ENCODE data around the gene TULP4. TPM values are rescaled to one million over a fixed set of nuclear protein-coding genes. Genes with fewer than 3 reads are reported as not detected.
"Not testable (repeated sequence)": the region's sequence is repeated elsewhere in the genome, so short reads cannot be mapped to it uniquely, and the experiment has no call there.

TULP4 gene
- total RNA-seq, 1 donor from 2014 or later, result 36.3 TPM

DNA sequence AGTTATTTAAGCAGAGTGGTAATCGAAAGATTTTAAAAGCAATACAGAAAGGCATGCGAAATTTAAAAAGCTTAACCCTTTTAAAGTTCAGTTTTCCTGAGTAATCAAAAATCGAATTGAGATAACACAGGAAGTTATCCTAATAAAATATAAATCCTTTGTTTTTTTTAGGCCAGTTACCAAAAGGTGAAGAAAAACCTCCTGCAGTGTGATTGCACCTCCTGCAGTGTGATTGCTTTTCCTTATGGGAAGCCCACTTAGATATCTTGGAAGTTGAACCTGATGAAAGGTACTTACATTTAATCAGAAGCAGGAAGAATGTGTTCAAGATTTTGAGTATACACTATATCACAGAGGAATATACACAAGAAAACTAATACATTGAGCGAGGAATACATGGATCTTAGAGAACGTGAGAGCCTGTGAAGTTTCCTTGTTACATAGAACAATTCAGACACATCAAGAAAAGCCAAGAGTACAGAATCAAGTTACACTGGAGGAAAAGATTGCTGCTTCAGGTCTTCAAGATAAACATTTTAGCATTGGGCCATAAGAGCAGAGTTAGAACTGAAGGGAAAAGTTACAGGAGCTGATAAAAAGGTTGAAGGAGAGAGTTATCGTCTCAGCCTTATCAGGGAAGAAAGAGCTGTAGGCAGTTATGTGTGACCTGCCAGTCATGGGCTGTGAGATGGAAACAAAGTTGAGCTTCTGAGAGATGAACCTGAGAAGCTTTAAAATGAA is 240.0 kb downstream of the TULP4 start:
- intact Hi-C loops (cut with micrococcal nuclease), result no loop called here

DNA sequence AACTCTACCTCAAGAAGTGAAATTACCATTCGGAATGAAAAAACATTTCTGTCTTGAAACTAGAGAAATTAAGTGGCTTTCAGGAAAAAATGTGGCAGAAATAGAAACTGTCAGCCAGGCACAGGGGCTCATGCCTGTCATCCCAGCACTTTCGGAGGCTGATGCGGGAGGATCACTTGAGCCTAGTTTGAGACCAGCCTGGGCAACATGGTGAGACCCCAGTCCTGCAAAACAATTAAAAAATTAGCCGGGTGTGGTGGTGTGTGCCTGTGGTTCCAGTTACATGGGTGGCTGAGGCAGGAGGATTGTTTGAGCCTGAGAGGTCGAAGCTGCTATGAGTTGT is 240.5 kb downstream of the TULP4 start:
- intact Hi-C loops (cut with micrococcal nuclease), result no loop called here

DNA sequence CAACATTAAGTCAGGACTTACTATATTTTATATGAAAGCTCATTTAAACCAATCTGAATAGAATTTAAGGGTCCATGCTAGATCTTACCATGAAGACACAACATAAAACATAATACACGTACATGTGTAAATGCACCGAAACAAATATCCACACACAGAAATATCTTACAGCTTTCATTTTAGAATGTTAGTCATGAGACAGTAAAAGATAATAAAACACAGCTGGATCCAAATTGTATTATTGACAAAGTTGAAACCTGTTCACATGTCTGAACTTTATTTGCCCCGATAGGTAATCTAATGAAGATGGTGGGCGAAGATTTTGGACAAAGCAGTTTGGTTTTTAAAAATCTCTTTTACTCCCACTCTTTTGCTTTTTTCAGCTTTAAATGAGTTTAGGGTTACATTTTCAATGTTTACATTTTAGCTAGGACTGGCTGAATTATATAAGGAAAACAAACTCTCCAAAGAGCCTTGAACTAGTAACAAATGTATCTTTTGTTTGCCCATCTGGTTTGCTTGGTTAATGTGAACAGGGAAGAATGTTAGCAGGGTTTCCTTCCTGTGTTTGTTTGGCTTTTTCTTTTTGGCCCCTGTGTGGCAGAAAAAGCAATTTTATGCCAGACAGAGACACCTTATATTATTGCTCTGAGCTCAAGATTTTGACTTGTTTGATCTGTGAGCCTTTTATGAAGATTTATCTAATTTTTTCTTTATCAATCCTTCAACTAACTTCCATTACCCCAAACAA is 242.5 kb downstream of the TULP4 start:
- intact Hi-C loops (cut with micrococcal nuclease), result no loop called here

DNA sequence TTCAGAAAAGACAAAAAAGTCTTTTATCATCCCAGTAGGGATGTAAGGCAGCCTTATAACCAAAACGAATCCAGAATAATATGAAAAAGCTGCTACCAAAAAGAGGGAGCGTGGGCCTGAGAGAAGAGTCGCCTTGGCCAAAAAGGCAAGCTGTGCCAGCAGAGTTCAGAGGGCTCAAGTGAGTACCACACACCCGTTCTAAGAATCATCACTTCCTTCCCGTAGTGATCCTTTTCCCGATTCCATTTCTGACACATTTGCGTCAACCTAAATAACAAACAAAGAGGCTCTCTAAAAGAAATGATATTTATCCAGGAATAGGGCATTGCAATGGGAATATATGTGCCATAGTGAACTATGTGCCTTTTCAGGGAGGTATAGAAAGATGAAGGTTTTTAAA is 243.8 kb downstream of the TULP4 start:
- intact Hi-C loops (cut with micrococcal nuclease), result no loop called here

DNA sequence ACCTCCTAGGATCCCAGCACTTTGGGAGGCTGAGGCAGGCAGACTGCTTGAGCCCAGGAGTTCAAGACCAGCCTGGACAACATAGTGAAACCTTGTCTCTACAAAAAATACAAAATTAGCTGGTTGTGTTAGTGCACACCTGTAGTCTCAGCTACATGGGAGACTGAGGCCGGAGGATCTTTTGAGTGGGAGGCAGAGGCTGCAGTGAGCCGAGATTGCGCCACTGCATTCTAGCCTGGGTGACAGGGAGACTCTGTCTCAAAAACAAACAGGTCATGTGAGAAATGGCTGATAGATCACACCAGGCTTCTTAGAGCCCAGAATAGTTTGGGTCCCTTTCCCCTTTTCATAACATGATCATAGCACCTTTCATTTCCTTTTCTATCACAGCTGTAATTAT is 244.8 kb downstream of the TULP4 start:
- intact Hi-C loops (cut with micrococcal nuclease), result not testable (repeated sequence)

DNA sequence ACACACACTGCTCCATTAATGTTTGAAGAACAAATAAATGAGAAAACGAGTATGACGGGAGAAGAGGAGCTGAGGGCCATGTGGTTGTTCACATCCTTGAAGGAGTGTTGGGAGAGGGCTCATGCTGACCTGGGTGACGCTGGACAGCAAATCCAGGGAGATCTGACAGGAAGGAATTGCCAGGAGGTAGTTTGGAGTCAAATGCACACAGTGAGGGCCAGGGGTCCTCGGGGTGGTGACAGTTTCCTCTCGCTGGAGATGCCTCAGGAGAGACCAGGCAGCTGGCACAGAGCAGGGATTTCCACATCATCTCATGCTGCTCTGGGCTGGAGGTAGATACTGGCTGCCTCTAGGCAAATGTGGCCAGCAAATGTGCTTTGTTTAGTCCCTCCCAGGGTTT is 245.7 kb downstream of the TULP4 start:
- intact Hi-C loops (cut with micrococcal nuclease), result no loop called here

DNA sequence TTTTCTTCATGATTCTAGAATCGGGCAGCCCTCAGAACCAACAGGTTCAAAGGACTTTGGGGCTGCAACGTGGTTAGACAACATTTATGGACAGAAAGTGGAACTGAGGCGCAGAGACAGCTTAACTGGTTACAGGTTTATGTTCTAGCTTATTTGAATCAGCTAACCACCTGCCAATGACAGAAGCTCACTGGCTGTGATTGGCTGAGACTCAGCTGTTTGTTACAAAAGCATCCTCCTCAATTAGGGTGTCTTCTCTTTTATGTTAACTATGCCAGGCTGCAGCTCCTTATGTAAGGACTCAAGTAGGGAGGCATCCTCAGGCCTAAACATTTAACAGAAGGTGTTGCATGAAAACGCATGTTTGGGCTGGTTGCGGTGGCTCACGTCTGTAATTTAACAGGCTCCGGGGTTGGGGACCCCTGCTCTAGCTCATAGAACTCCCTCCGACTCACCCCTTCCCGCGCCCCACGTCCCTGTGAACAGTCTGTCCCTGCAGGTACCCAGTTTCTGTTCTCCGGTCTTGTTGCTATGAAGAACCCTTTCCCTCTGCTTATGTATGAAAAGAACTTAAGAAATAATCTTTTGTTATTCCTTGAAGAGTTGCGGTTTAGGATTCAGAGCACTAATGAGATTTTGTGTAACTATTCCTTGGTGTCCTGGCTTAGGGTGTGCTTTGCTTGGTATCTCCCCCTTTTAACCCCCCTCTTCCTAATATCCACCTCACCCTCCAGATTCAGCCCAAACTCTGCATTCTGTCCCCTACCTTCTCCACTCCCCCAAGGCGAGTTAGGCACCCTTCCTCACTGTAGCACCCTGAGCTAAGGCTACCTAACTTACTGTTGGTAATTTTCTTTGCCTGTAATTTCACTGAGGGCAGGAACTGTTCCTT is 246.4 kb downstream of the TULP4 start:
- intact Hi-C loops (cut with micrococcal nuclease), result loop anchor here (1.0 kb wide), 2 partner anchors 22 to 326 kb away; no protein-coding TSS in a partner anchor

DNA sequence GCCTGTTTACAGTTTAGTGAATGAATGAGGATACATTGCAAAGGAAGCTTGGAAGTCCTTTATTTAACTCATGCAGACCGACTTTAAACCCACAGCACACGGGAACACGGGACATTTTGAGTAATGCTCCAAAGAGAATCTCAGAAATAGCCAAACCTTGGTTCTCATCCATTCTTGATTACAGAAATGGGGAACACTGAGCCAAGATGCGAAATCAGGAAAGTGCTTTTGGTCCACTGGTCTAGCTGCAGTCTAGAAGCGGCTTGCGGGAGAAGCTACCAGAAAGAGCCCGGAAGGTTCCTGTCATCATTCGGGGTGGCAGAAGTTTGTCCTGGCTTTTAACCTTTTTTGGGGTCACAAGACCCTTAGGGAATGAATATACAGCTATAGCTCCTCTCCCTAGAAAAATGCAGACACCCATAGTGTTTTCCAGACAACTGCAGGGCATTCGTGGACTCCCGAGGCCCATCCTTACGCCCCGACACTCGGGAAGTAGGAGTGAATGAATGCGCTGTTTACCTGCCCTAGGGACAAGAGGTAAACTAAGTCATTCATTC is 247.2 kb downstream of the TULP4 start:
- intact Hi-C loops (cut with micrococcal nuclease), result loop anchor here (1.0 kb wide), 2 partner anchors 23 to 327 kb away; no protein-coding TSS in a partner anchor

DNA sequence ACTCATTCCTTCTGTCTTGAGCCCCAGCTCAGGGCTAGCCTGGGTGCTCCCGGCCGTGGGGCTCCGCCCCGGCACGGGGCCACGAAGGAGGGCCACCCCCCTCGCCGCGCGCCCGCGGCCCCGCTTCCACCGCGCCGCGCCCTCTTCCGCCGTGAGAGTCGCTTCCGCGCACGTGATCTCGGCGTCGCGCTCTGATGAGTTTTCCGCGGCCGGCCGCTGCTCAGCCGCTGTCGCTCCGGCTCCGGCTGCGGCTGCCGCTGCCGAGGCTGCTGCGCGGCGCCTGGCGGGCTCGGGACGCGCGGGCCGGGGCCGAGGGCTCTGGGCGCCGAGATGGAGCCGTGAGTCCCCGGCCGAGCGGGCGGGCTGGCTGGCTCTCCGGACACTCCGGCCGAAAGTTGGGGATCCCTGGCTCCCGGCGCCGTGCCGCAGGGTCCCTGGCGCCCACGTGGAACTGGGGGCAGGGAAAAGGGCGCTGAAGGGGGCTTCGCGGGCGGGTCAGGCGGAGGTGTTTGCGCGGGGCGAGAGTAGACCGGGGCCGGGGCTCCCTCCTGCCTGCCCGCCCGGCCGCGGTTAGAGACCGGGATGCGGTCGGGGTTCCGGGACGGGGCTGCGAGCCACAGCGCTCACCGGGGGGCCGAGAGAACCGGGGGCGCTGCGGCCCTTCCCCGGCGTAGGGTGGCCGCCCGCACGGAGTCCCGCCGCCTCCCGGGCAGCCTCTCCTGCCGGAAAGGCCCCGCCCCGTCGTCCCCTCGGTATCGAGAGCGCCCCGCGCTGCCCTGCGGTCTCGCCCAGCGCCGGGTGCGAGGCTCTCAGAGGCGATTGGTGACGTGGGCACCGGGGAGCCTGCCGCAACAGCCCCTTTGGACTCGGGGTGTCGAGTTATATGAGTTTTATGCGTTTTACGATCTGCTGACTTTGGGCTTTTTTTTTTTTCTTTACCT is 247.9 kb downstream of the TULP4 start, which contains the start of gene TMEM181:
TMEM181 (plus strand) TSS at position 197 of the 941 bp plus-strand sequence; CDS start at position 331, 134 bp downstream.
- intact Hi-C loops (cut with micrococcal nuclease), result loop anchor here (1.0 to 5.0 kb wide), 9 partner anchors 8 to 1288 kb away; no protein-coding TSS in a partner anchor

DNA sequence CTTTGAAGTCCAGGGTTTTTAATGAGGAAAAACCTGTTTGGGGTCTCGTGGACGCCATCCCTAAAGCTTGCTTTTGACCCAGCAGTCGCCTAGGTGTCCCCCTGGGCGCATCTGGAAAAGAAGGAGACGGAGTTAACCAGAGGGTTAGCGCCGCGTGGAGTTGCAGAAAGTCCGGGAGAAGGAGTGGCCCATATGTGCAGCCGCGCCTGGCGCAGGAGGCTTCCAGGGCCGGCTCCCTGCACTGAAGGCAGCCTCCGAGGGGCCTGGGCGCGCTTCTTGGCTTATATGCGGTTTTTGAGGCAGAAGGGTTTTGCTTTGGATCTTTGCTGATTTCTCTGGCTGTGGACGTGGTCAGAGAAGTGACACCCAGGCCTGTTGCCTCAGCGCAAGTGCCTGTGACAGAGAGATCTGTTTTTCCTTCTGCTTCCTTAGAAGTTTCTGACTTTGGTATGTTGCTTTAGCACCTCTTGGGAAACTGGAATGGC is 248.6 kb downstream of the TULP4 start:
- intact Hi-C loops (cut with micrococcal nuclease), result loop anchor here (1.0 to 5.0 kb wide), 7 partner anchors 7 to 1289 kb away; no protein-coding TSS in a partner anchor

Other genes with a start within 250 kb of the TULP4 start
- gene SERAC1, start 144.2 kb upstream of the TULP4 start, total RNA-seq, result 6.6 and 6.7 TPM in 2 replicates
- 25.6 and 26.5 TPM in 2 replicates for gene GTF2H5, start 144.1 kb upstream of the TULP4 start, total RNA-seq
- gene TMEM181, start 247.6 kb downstream of the TULP4 start, total RNA-seq, result 16.3 and 18.2 TPM in 2 replicates

All from T-helper 1 cell treated with Interleukin-12 subunit alpha and Interleukin-12 subunit beta and Interleukin-4 antibody, amounts not matched to agents 30 ng/mL and 1 ng/mL, for 36 hours (primary cell).